ENCODE data around the gene MAML2.

Gene MAML2

DNA sequence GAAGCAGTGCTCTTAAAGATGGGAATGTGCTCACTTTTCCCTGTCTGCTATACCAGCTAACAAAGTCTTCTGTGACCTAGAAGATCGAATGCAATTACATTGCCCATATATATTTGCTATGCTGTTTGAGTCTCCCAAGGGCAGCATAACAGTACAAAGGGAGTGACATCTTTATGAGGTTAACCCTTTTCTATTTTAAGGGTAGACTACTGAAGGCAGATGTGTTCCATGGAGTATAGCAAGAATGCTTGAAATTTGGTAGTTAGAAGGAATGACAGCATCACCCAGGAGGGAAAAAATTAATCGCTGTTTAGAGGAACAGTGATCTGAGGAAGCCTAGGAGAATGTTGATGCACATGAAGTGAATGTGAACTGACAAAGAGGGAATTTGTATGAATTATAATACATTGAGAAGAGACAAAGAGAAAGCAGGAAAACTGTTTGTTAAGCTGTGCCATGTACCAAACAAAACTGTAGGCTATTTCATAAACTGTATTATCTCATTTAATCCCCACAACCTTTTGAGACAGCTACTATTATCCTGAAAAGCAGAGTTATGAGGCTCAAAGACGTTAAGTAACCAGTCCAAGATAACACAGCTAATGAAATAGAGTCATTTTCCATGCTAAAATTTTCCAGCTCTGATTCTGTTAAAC lies 13.0 kb downstream of the MAML2 start:
- Histone ChIP-seq H3K27me3 (ENCODE audit: control insufficient read depth in 2 of 2, insufficient read depth in 2 of 2, low read length in 2 of 2) (no peaks in the 10 kb centered on the region), H3K27ac (ENCODE audit: low read depth in 2 of 2, low read length in 2 of 2) (no peak overlapping the region), H3K9me3 (ENCODE audit: control insufficient read depth in 2 of 2, low read length in 2 of 2) (no peaks in the 10 kb centered on the region), H3K4me1 (ENCODE audit: control insufficient read depth in 2 of 2, insufficient read depth in 2 of 2, low read length in 2 of 2) (peaks cover 17 to 26% of the 10 kb centered on the region in 2 donors), H3K4me3 (ENCODE audit: low read length in 2 of 2) (no peak overlapping the region), H3K9ac (ENCODE audit: low read depth in 1 of 2, low read length in 2 of 2) (no peak overlapping the region), H3K36me3 (ENCODE audit: control insufficient read depth in 2 of 2, insufficient read depth in 2 of 2, low read length in 2 of 2) (peaks cover 0 to 6% of the 10 kb centered on the region in 2 donors)

DNA sequence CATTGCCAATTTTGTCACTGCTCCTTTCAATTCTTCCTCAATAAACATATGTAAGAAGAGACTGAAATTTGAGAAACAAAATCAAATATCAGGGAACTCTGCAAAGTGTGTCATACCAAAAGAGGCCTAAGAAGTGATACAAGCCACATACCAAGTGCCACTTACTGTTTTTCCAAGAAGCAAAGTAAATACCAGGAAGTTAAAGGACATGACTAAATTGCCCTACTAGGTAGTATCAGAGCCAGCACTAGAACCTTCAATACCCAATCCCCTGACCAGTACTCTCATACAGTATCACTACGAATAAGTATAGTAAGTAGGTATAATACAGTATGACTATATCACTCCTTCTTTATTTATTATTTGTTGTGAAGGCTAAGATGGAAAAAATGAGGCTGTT lies 13.6 kb downstream of the MAML2 start:
- H3K27ac ChIP-seq (ENCODE audit: low read depth in 2 of 2, low read length in 2 of 2), result no peak overlapping the region

GRCh38 chr11:96328395-96329010 lies 14.5 kb downstream of the MAML2 start:
- no peak overlapping the region for H3K4me3 ChIP-seq (ENCODE audit: low read length in 2 of 2)
- no peaks in the 10 kb centered on the region for H3K27me3 ChIP-seq (ENCODE audit: control insufficient read depth in 2 of 2, insufficient read depth in 2 of 2, low read length in 2 of 2)
- H3K4me1 ChIP-seq (ENCODE audit: control insufficient read depth in 2 of 2, insufficient read depth in 2 of 2, low read length in 2 of 2), result peaks cover 16 to 25% of the 10 kb centered on the region in 2 donors
- H3K27ac ChIP-seq (ENCODE audit: low read depth in 2 of 2, low read length in 2 of 2), result no peak overlapping the region
- H3K9ac ChIP-seq (ENCODE audit: low read depth in 1 of 2, low read length in 2 of 2), result no peak overlapping the region
- no peaks in the 10 kb centered on the region for H3K36me3 ChIP-seq (ENCODE audit: control insufficient read depth in 2 of 2, insufficient read depth in 2 of 2, low read length in 2 of 2)
- no peaks in the 10 kb centered on the region for H3K9me3 ChIP-seq (ENCODE audit: control insufficient read depth in 2 of 2, low read length in 2 of 2)

More for the DNA sequence above, 13.6 kb downstream of the MAML2 start:
- no peak overlapping the region for H3K9ac ChIP-seq (ENCODE audit: low read depth in 1 of 2, low read length in 2 of 2)
- peaks cover 0 to 1% of the 10 kb centered on the region in 2 donors for H3K36me3 ChIP-seq (ENCODE audit: control insufficient read depth in 2 of 2, insufficient read depth in 2 of 2, low read length in 2 of 2)
- H3K4me1 ChIP-seq (ENCODE audit: control insufficient read depth in 2 of 2, insufficient read depth in 2 of 2, low read length in 2 of 2), result peaks cover 17 to 26% of the 10 kb centered on the region in 2 donors
- H3K9me3 ChIP-seq (ENCODE audit: control insufficient read depth in 2 of 2, low read length in 2 of 2), result no peaks in the 10 kb centered on the region
- H3K27me3 ChIP-seq (ENCODE audit: control insufficient read depth in 2 of 2, insufficient read depth in 2 of 2, low read length in 2 of 2), result no peaks in the 10 kb centered on the region
- no peak overlapping the region for H3K4me3 ChIP-seq (ENCODE audit: low read length in 2 of 2)

- Histone ChIP-seq H3K36me3 (ENCODE audit: control insufficient read depth in 2 of 2, insufficient read depth in 2 of 2, low read length in 2 of 2) (no peaks in the 10 kb centered on the region), H3K9ac (ENCODE audit: low read depth in 1 of 2, low read length in 2 of 2) (no peak overlapping the region), H3K9me3 (ENCODE audit: control insufficient read depth in 2 of 2, low read length in 2 of 2) (no peaks in the 10 kb centered on the region), H3K27me3 (ENCODE audit: control insufficient read depth in 2 of 2, insufficient read depth in 2 of 2, low read length in 2 of 2) (no peaks in the 10 kb centered on the region), H3K4me1 (ENCODE audit: control insufficient read depth in 2 of 2, insufficient read depth in 2 of 2, low read length in 2 of 2) (peaks cover 5 to 13% of the 10 kb centered on the region in 2 donors), H3K27ac (ENCODE audit: low read depth in 2 of 2, low read length in 2 of 2) (no peak overlapping the region), H3K4me3 (ENCODE audit: low read length in 2 of 2) (no peak overlapping the region)
These were observed 16.0 kb downstream of the MAML2 start for GRCh38 chr11:96326959-96327358.

DNA sequence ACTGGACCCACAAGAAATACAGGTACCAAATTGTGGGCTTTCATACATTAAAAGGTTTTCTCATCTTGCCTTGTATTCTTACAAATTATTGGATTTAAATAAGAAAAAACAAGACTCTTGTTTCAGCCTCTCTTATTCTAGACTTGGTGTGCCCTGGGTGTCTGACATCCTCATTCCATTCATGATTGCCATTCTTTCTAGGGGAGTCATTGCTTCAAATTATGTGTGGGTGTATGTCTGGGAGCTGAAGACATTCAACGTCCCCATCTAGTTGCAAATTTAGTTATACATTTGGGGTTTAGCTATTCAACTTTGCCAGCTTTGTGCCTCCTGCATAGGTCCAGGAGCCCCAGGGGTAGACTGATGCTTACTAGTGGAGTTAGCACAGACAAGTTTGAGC lies 18.1 kb downstream of the MAML2 start:
- no peaks in the 10 kb centered on the region for H3K36me3 ChIP-seq (ENCODE audit: control insufficient read depth in 2 of 2, insufficient read depth in 2 of 2, low read length in 2 of 2)
- H3K4me1 ChIP-seq (ENCODE audit: control insufficient read depth in 2 of 2, insufficient read depth in 2 of 2, low read length in 2 of 2), result peaks cover 3 to 10% of the 10 kb centered on the region in 2 donors
- no peak overlapping the region for H3K4me3 ChIP-seq (ENCODE audit: low read length in 2 of 2)
- no peak overlapping the region for H3K27ac ChIP-seq (ENCODE audit: low read depth in 2 of 2, low read length in 2 of 2)
- no peaks in the 10 kb centered on the region for H3K27me3 ChIP-seq (ENCODE audit: control insufficient read depth in 2 of 2, insufficient read depth in 2 of 2, low read length in 2 of 2)
- H3K9me3 ChIP-seq (ENCODE audit: control insufficient read depth in 2 of 2, low read length in 2 of 2), result no peaks in the 10 kb centered on the region
- no peak overlapping the region for H3K9ac ChIP-seq (ENCODE audit: low read depth in 1 of 2, low read length in 2 of 2)

DNA sequence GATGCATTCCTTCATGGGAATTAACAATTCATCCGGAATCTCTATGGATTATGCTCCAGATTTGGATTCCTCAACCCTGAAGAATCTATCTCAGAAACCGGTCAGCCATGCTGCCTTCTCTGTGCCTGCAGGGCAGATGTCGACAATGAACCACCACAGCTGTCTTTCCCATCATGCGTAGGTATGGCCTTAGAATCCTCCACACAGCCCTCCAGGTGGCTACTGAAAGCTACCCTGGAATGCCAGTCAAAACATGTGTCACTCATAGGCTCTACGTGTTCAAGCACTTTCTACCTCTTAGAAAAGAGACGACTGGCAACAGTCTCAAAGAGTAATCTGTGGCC lies 19.4 kb downstream of the MAML2 start:
- Histone ChIP-seq H3K36me3 (ENCODE audit: control insufficient read depth in 2 of 2, insufficient read depth in 2 of 2, low read length in 2 of 2) (no peaks in the 10 kb centered on the region), H3K9me3 (ENCODE audit: control insufficient read depth in 2 of 2, low read length in 2 of 2) (no peaks in the 10 kb centered on the region), H3K9ac (ENCODE audit: low read depth in 1 of 2, low read length in 2 of 2) (no peak overlapping the region), H3K27me3 (ENCODE audit: control insufficient read depth in 2 of 2, insufficient read depth in 2 of 2, low read length in 2 of 2) (no peaks in the 10 kb centered on the region), H3K4me1 (ENCODE audit: control insufficient read depth in 2 of 2, insufficient read depth in 2 of 2, low read length in 2 of 2) (peaks cover 0 to 3% of the 10 kb centered on the region in 2 donors), H3K27ac (ENCODE audit: low read depth in 2 of 2, low read length in 2 of 2) (no peak overlapping the region), H3K4me3 (ENCODE audit: low read length in 2 of 2) (no peak overlapping the region)

DNA sequence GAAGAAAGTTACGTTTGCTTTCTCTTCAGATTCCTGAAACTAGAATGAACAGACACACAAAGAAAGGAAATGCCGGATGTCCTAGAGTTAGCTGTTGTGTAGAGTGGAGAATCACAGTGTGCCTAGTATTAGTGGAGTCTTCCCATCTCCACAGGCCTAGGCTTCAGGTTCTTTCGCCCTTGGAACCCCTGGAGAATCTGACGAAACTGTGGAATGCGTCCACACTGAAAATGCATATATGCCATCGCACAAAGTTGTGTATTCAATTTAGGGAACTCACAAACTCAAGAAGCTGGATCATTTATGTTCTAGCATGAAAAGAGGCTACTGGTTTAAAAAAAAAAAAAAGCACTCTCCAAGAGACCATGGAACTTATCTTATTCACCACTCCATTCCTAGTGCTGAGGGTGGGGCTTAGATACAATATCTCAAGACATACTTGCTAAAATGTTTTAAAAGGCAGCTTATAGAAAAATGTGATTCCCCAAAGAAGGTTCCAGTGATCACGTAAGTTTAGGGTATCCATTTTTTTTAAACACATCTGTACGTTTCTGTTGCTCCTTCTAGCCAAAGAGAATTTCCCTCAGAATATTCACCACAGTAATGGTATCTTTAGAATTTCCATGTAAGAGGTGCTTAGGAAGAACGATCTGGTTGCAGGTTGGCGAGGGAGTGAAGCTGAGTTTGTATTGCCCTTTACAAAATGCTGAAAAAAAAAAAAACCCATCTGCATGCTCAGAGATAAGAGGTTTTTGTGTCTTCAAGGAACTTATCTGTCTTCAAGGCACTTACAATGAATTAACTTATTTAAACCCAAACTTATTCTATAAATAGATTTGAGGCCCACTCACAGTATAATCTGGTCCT lies 20.0 kb downstream of the MAML2 start:
- no peaks in the 10 kb centered on the region for H3K27me3 ChIP-seq (ENCODE audit: control insufficient read depth in 2 of 2, insufficient read depth in 2 of 2, low read length in 2 of 2)
- no peak overlapping the region for H3K9ac ChIP-seq (ENCODE audit: low read depth in 1 of 2, low read length in 2 of 2)
- peaks cover 0 to 4% of the 10 kb centered on the region in 2 donors for H3K4me1 ChIP-seq (ENCODE audit: control insufficient read depth in 2 of 2, insufficient read depth in 2 of 2, low read length in 2 of 2)
- no peaks in the 10 kb centered on the region for H3K9me3 ChIP-seq (ENCODE audit: control insufficient read depth in 2 of 2, low read length in 2 of 2)
- no peak overlapping the region for H3K4me3 ChIP-seq (ENCODE audit: low read length in 2 of 2)
- no peaks in the 10 kb centered on the region for H3K36me3 ChIP-seq (ENCODE audit: control insufficient read depth in 2 of 2, insufficient read depth in 2 of 2, low read length in 2 of 2)
- H3K27ac ChIP-seq (ENCODE audit: low read depth in 2 of 2, low read length in 2 of 2), result no peak overlapping the region

GRCh38 chr11:96321091-96321490 lies 21.9 kb downstream of the MAML2 start:
- peaks cover 0 to 8% of the 10 kb centered on the region in 2 donors for H3K4me1 ChIP-seq (ENCODE audit: control insufficient read depth in 2 of 2, insufficient read depth in 2 of 2, low read length in 2 of 2)
- H3K9ac ChIP-seq (ENCODE audit: low read depth in 1 of 2, low read length in 2 of 2), result no peak overlapping the region

DNA sequence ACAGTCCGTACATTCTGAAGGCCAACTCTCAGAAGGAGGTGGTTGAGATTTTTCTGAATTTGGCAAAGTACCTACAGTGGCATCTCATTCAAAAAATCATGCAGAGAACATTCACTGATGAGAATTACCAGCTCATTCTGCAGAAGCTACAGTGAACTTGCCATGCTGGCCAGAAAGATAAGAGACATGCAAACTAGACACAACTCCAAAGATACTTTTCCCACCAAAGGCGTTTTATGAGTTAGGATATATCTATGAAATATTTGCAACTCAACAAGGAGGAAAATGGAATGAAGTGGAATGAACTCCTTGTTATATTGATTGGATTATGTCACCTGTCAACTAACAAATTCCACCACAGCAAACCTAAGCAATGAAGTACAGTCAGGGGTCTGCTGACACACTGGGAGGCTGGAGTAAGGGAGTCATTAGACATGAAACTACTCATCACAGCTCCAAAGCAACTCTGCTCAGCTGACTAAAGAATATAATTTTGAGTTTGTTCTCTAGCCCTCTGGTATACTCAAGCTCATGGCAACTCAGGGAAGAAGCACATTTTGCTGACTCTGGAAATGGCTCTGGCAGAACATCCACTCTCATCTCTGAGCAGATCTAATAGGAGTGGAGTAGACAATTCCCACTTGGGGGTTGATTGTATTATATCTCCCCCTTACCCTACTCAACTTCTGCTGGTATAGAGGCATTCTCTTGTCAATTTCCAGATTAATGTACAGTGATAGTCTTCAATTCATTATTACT lies 22.9 kb downstream of the MAML2 start:
- no peak overlapping the region for H3K4me3 ChIP-seq (ENCODE audit: low read length in 2 of 2)
- no peak overlapping the region for H3K27ac ChIP-seq (ENCODE audit: low read depth in 2 of 2, low read length in 2 of 2)
- H3K4me1 ChIP-seq (ENCODE audit: control insufficient read depth in 2 of 2, insufficient read depth in 2 of 2, low read length in 2 of 2), result peaks cover under 1 to 8% of the 10 kb centered on the region in 2 donors
- H3K27me3 ChIP-seq (ENCODE audit: control insufficient read depth in 2 of 2, insufficient read depth in 2 of 2, low read length in 2 of 2), result no peaks in the 10 kb centered on the region
- H3K36me3 ChIP-seq (ENCODE audit: control insufficient read depth in 2 of 2, insufficient read depth in 2 of 2, low read length in 2 of 2), result no peaks in the 10 kb centered on the region
- no peak overlapping the region for H3K9ac ChIP-seq (ENCODE audit: low read depth in 1 of 2, low read length in 2 of 2)
- H3K9me3 ChIP-seq (ENCODE audit: control insufficient read depth in 2 of 2, low read length in 2 of 2), result no peaks in the 10 kb centered on the region

More at GRCh38 chr11:96321091-96321490, 21.9 kb downstream of the MAML2 start:
- Histone ChIP-seq H3K36me3 (ENCODE audit: control insufficient read depth in 2 of 2, insufficient read depth in 2 of 2, low read length in 2 of 2) (no peaks in the 10 kb centered on the region), H3K4me3 (ENCODE audit: low read length in 2 of 2) (no peak overlapping the region), H3K27me3 (ENCODE audit: control insufficient read depth in 2 of 2, insufficient read depth in 2 of 2, low read length in 2 of 2) (no peaks in the 10 kb centered on the region), H3K27ac (ENCODE audit: low read depth in 2 of 2, low read length in 2 of 2) (no peak overlapping the region), H3K9me3 (ENCODE audit: control insufficient read depth in 2 of 2, low read length in 2 of 2) (no peaks in the 10 kb centered on the region)
